ENCODE data around the gene DCTN5.
A peak's percentile ranks its signal among the peaks of the same experiment; 100 is the strongest.

DCTN5 gene

GRCh38 chr16:23678430-23679273 is 37.4 kb downstream of the DCTN5 start, which contains the start of gene PLK1:
Gene PLK1, plus strand, starts transcription at chr16:23678889. Its CDS starts 44 bp downstream, at chr16:23678933.
- H3K4me3 ChIP-seq (ENCODE audit: low read depth, low read length): peak within 1 kb of the TSS; percentile 79
- peak; percentile 24 for TF ChIP-seq CTCF (IDR thresholded peaks at IDR 0.05; ENCODE audit: low read depth, low read length)

- no peak for TF ChIP-seq CTCF (IDR thresholded peaks at IDR 0.05; ENCODE audit: low read depth, low read length)
- H3K4me3 ChIP-seq (ENCODE audit: low read depth, low read length): peak overlapping the region; percentile 79
Measured at GRCh38 chr16:23679274-23679985, 38.2 kb downstream of the DCTN5 start.

GRCh38 chr16:23679986-23680336 is 38.7 kb downstream of the DCTN5 start:
- TF ChIP-seq CTCF (IDR thresholded peaks at IDR 0.05; ENCODE audit: low read depth, low read length): no peak
- H3K4me3 ChIP-seq (ENCODE audit: low read depth, low read length): peak overlapping the region; percentile 79

GRCh38 chr16:23682181-23682580 is 40.9 kb downstream of the DCTN5 start:
- no peak for TF ChIP-seq CTCF (IDR thresholded peaks at IDR 0.05; ENCODE audit: low read depth, low read length)
- H3K4me3 ChIP-seq (ENCODE audit: low read depth, low read length): no peak overlapping the region

- no peak for TF ChIP-seq CTCF (IDR thresholded peaks at IDR 0.05; ENCODE audit: low read depth, low read length)
Measured at GRCh38 chr16:23683487-23683886, 42.2 kb downstream of the DCTN5 start.

GRCh38 chr16:23687034-23687808 is 46.0 kb downstream of the DCTN5 start:
- TF ChIP-seq CTCF (IDR thresholded peaks at IDR 0.05; ENCODE audit: low read depth, low read length): no peak
- H3K4me3 ChIP-seq (ENCODE audit: low read depth, low read length): no peak overlapping the region

More at GRCh38 chr16:23683487-23683886, 42.2 kb downstream of the DCTN5 start:
- H3K4me3 ChIP-seq (ENCODE audit: low read depth, low read length): no peak overlapping the region
